CD4-positive, alpha-beta T cell treated with Interleukin-4 for 4 hours (primary cell): Measurements from ENCODE around the gene DPP10.

ENCODE experiments used
- DNase-seq: peaks from one replicate; pipeline ENCODE4 v3.0.0-alpha.2; 2020

Gene DPP10

GRCh38 chr2:115484983-115485382 is 1042.5 kb downstream of the DPP10 start:
- DNase-seq: no peak

- no peak for DNase-seq
Measured at GRCh38 chr2:115491186-115491793, 1048.8 kb downstream of the DPP10 start.

- DNase-seq: no peak
Measured at GRCh38 chr2:115505331-115505730, 1062.9 kb downstream of the DPP10 start.

- no peak for DNase-seq
Measured at GRCh38 chr2:115520727-115521126, 1078.3 kb downstream of the DPP10 start.

GRCh38 chr2:115524452-115524851 is 1082.0 kb downstream of the DPP10 start:
- no peak for DNase-seq

GRCh38 chr2:115529627-115530026 is 1087.2 kb downstream of the DPP10 start:
- no peak for DNase-seq

- DNase-seq: no peak
Measured at GRCh38 chr2:115533081-115533480, 1090.6 kb downstream of the DPP10 start.

- DNase-seq: no peak
Measured at GRCh38 chr2:115541814-115542213, 1099.4 kb downstream of the DPP10 start.

GRCh38 chr2:115542331-115542730 is 1099.9 kb downstream of the DPP10 start:
- DNase-seq: no peak

- no peak for DNase-seq
Measured at GRCh38 chr2:115543024-115543423, 1100.6 kb downstream of the DPP10 start.

- DNase-seq: no peak
Measured at GRCh38 chr2:115543461-115543860, 1101.0 kb downstream of the DPP10 start.

GRCh38 chr2:115549611-115550130 is 1107.2 kb downstream of the DPP10 start:
- DNase-seq: no peak

GRCh38 chr2:115552726-115553125 is 1110.3 kb downstream of the DPP10 start:
- no peak for DNase-seq

GRCh38 chr2:115554153-115554552 is 1111.7 kb downstream of the DPP10 start:
- DNase-seq: no peak

- no peak for DNase-seq
Measured at GRCh38 chr2:115558725-115559124, 1116.3 kb downstream of the DPP10 start.

GRCh38 chr2:115560666-115561065 is 1118.2 kb downstream of the DPP10 start:
- no peak for DNase-seq

- DNase-seq: no peak
Measured at GRCh38 chr2:115568643-115569042, 1126.2 kb downstream of the DPP10 start.

- DNase-seq: no peak
Measured at GRCh38 chr2:115569547-115569946, 1127.1 kb downstream of the DPP10 start.

GRCh38 chr2:115572746-115573145 is 1130.3 kb downstream of the DPP10 start:
- DNase-seq: no peak

GRCh38 chr2:115573756-115574155 is 1131.3 kb downstream of the DPP10 start:
- no peak for DNase-seq

- no peak for DNase-seq
Measured at GRCh38 chr2:115574667-115575066, 1132.2 kb downstream of the DPP10 start.

- DNase-seq: no peak
Measured at GRCh38 chr2:115580784-115581183, 1138.3 kb downstream of the DPP10 start.

- DNase-seq: no peak
Measured at GRCh38 chr2:115584507-115584906, 1142.1 kb downstream of the DPP10 start.

- DNase-seq: no peak
Measured at GRCh38 chr2:115596659-115597375, 1154.4 kb downstream of the DPP10 start.

- DNase-seq: no peak
Measured at GRCh38 chr2:115603285-115603684, 1160.8 kb downstream of the DPP10 start.
